NCI-H2029 (cell line): ENCODE measurements around the gene DEFB112.

Experiments
- DNase-seq: peaks from one replicate; lab custom pipeline; 2025; lab: John Stamatoyannopoulos, UW

DEFB112 gene

GRCh38 chr6:50049829-50050228 lies at the start of gene DEFB112:
DEFB112 (minus strand) TSS chr6:50049929; CDS start chr6:50049869, 60 bp downstream.
- no peak for DNase-seq

- no peak for DNase-seq
Observed at GRCh38 chr6:50098641-50098993, 48.9 kb upstream of the DEFB112 start.

- no peak for DNase-seq
Observed at GRCh38 chr6:50097966-50098640, 48.4 kb upstream of the DEFB112 start.

GRCh38 chr6:50096296-50096695 lies 46.6 kb upstream of the DEFB112 start:
- DNase-seq: no peak

- no peak for DNase-seq
Observed at GRCh38 chr6:50093938-50094272, 44.2 kb upstream of the DEFB112 start.

GRCh38 chr6:50093116-50093937 lies 43.6 kb upstream of the DEFB112 start:
- DNase-seq: no peak

GRCh38 chr6:50091641-50092040 lies 41.9 kb upstream of the DEFB112 start:
- DNase-seq: no peak

GRCh38 chr6:50089911-50090310 lies 40.2 kb upstream of the DEFB112 start:
- no peak for DNase-seq

GRCh38 chr6:50087231-50087954 lies 37.7 kb upstream of the DEFB112 start:
- DNase-seq: no peak

GRCh38 chr6:50077385-50077784 lies 27.7 kb upstream of the DEFB112 start:
- no peak for DNase-seq

GRCh38 chr6:50076431-50076830 lies 26.7 kb upstream of the DEFB112 start:
- DNase-seq: no peak

- no peak for DNase-seq
Observed at GRCh38 chr6:50071921-50072320, 22.2 kb upstream of the DEFB112 start.

- DNase-seq: no peak
Observed at GRCh38 chr6:50070101-50070500, 20.4 kb upstream of the DEFB112 start.

GRCh38 chr6:50062051-50062450 lies 12.3 kb upstream of the DEFB112 start:
- no peak for DNase-seq

GRCh38 chr6:50056242-50056641 lies 6.5 kb upstream of the DEFB112 start:
- DNase-seq: no peak

- DNase-seq: no peak
Observed at GRCh38 chr6:50047026-50047425, 2.7 kb downstream of the DEFB112 start.

GRCh38 chr6:50030777-50031562 lies 18.8 kb downstream of the DEFB112 start:
- peak; percentile 80 for DNase-seq

GRCh38 chr6:50030350-50030749 lies 19.4 kb downstream of the DEFB112 start:
- no peak for DNase-seq

GRCh38 chr6:50025258-50025657 lies 24.5 kb downstream of the DEFB112 start:
- no peak for DNase-seq

- no peak for DNase-seq
Observed at GRCh38 chr6:50021894-50022293, 27.8 kb downstream of the DEFB112 start, which contains the start of gene DEFB110. DEFB110 (minus strand) TSS chr6:50021994; CDS start chr6:50021935, 59 bp downstream.

- no peak for DNase-seq
Observed at GRCh38 chr6:50007819-50008218, 41.9 kb downstream of the DEFB112 start.

GRCh38 chr6:50003139-50003538 lies 46.6 kb downstream of the DEFB112 start:
- DNase-seq: no peak
